GM23248 (cell line): Measurements from ENCODE around the gene SEMA6D. TPM values are rescaled to one million over a fixed set of nuclear protein-coding genes. Genes with fewer than 3 reads are reported as not detected.

Experiments
- DNase-seq: peaks from one replicate; pipeline ENCODE4 v3.0.0-alpha.2; 2015
- H2AFZ ChIP-seq: fragments of 200-600 bp; sonication (generic); 2 replicates; pipeline ENCODE4 v1.6.1; 2016; ENCODE audit warnings: antibody characterized with exemption
- H3F3A ChIP-seq: fragments of 200-600 bp; sonication (generic); 2 replicates; pipeline ENCODE4 v1.6.1; 2016; ENCODE audit warnings: mild to moderate bottlenecking, antibody characterized with exemption, mixed run types; ENCODE audit not compliant: insufficient read depth
- H3K27ac ChIP-seq: fragments of 200-600 bp; sonication (generic); 2 replicates; pipeline ENCODE4 v1.5.1; 2016; ENCODE audit warnings: mild to moderate bottlenecking
- H3K27me3 ChIP-seq: fragments of 200-600 bp; sonication (generic); replicated peaks from 2 replicates; pipeline ENCODE4 v1.6.1; 2016; ENCODE audit warnings: mild to moderate bottlenecking; ENCODE audit not compliant: insufficient read depth
- H3K36me3 ChIP-seq: fragments of 200-600 bp; sonication (generic); 2 replicates; pipeline ENCODE4 v1.6.1; 2016; ENCODE audit warnings: low read depth, mild to moderate bottlenecking
- H3K4me1 ChIP-seq: fragments of 200-600 bp; sonication (generic); 2 replicates; pipeline ENCODE4 v1.6.1; 2016; ENCODE audit warnings: mild to moderate bottlenecking; ENCODE audit not compliant: insufficient read depth
- H3K4me2 ChIP-seq: fragments of 200-600 bp; sonication (generic); one replicate; pipeline ENCODE4 v1.6.1; 2016; ENCODE audit warnings: mild to moderate bottlenecking; ENCODE audit not compliant: unreplicated experiment
- H3K4me3 ChIP-seq: fragments of 200-600 bp; sonication (generic); 2 replicates; pipeline ENCODE4 v1.5.1; 2016; ENCODE audit warnings: mild to moderate bottlenecking
- H3K79me2 ChIP-seq: fragments of 200-600 bp; sonication (generic); 2 replicates; pipeline ENCODE4 v1.6.1; 2016; ENCODE audit warnings: mild to moderate bottlenecking; ENCODE audit not compliant: insufficient read depth
- H3K9ac ChIP-seq: fragments of 200-600 bp; sonication (generic); 2 replicates; pipeline ENCODE4 v1.6.1; 2016; ENCODE audit warnings: mild to moderate bottlenecking
- H3K9me2 ChIP-seq: fragments of 200-600 bp; sonication (generic); 2 replicates; pipeline ENCODE4 v1.6.1; 2016; ENCODE audit warnings: mixed run types, mild to moderate bottlenecking, moderate library complexity; ENCODE audit not compliant: insufficient read depth
- H3K9me3 ChIP-seq: fragments of 200-600 bp; sonication (generic); one replicate; pipeline ENCODE4 v1.6.1; 2017; ENCODE audit warnings: low read depth
- H4K20me1 ChIP-seq: fragments of 200-600 bp; sonication (generic); 2 replicates; pipeline ENCODE4 v1.6.0; 2016; ENCODE audit not compliant: insufficient read depth
- EZH2 ChIP-seq: fragments of 200-600 bp; sonication (generic); IDR thresholded peaks from 2 replicates; pipeline ENCODE4 v1.6.1; 2018; ENCODE audit warnings: antibody characterized with exemption, mild to moderate bottlenecking; ENCODE audit not compliant: insufficient read depth, poor library complexity, severe bottlenecking
- EZH2phosphoT487 ChIP-seq: fragments of 200-600 bp; sonication (generic); IDR thresholded peaks from 2 replicates; pipeline ENCODE4 v1.6.1; 2018; ENCODE audit warnings: antibody characterized with exemption, moderate library complexity, mild to moderate bottlenecking, low read depth; ENCODE audit not compliant: insufficient read depth
- WGBS, 2 experiments: methylation state at CpG; one replicate each; pipeline ENCODE4 v1.1.6; 2015 to 2017; ENCODE audit warnings: low lambda C conversion rate in 2 of 2, low coverage in 1 of 2; ENCODE audit errors: missing lambda C conversion rate in 2 of 2; 5-methylcytosine and 5-hydroxymethylcytosine counted together
- in situ Hi-C: fragments of 300-500 bp; cut with MboI; formaldehyde crosslinking; loops from 2 replicates; pipeline ENCODE4 v1.15.0; 2020
- polyA plus RNA-seq: library from polyadenylated mRNA; unstranded; fragments of >200 nt; fragmentation: Nextera tagmentation; extraction: Ambion mirVana; gene quantifications from 2 replicates; pipeline ENCODE4 v1.2.1, GENCODE V29; 2016
- total RNA-seq: library from RNA; depleted of rRNA; stranded (reverse); fragments of >200 nt; shearing (Covaris generic); gene quantifications from 2 replicates; pipeline ENCODE4 v1.2.3, GENCODE V29; 2014

The SEMA6D gene
- total and polyA plus RNA-seq, 2 experiments from 2014 or later: 0.86 to 1.4 TPM

- Histone ChIP-seq H3K9me3 (peaks cover 3% of the 10 kb centered on the region), H2AFZ (peak overlapping the region; percentile 63; the same call in 1 of the 2 replicates), H3K36me3 (no peaks in the 10 kb centered on the region), H3K4me1 (peaks cover 19% of the 10 kb centered on the region), H3K4me2 (peak overlapping the region; percentile 61), H3K79me2 (no peaks in the 10 kb centered on the region), H3K27ac (peak overlapping the region; percentile 51), H4K20me1 (no peaks in the 10 kb centered on the region), H3F3A (peaks cover 21% of the 10 kb centered on the region), H3K9me2 (no peaks in the 10 kb centered on the region), H3K9ac (no peak overlapping the region), H3K4me3 (no peak overlapping the region), H3K27me3 (no peaks in the 10 kb centered on the region)
- 57 to 62% methylated on average over 4 of the region's 4 CpGs for WGBS, 2 experiments
- DNase-seq: no peak
- in situ Hi-C loops: no loop called here
- TF ChIP-seq EZH2phosphoT487 (no peak), EZH2 (no peak)
Observed at GRCh38 chr15:47750740-47751262, 33.5 kb downstream of the SEMA6D start.

GRCh38 chr15:47753591-47753990 is 36.3 kb downstream of the SEMA6D start:
- Histone ChIP-seq H3K9me3 (peaks cover 3% of the 10 kb centered on the region), H3K79me2 (no peaks in the 10 kb centered on the region), H3K4me2 (no peak overlapping the region), H2AFZ (no peak overlapping the region), H3K36me3 (no peaks in the 10 kb centered on the region), H3K9me2 (no peaks in the 10 kb centered on the region), H3F3A (peaks cover 21% of the 10 kb centered on the region), H3K4me1 (peaks cover 30% of the 10 kb centered on the region), H3K27ac (no peak overlapping the region), H4K20me1 (no peaks in the 10 kb centered on the region), H3K27me3 (no peaks in the 10 kb centered on the region), H3K4me3 (no peak overlapping the region), H3K9ac (no peak overlapping the region)
- 90 to 93% methylated on average over 4 of the region's 4 CpGs for WGBS, 2 experiments
- in situ Hi-C loops: no loop called here
- TF ChIP-seq EZH2phosphoT487 (no peak), EZH2 (no peak)
- no peak for DNase-seq

- peaks cover 3% of the 10 kb centered on the region for H3K9me3 ChIP-seq
- H3K4me2 ChIP-seq: no peak overlapping the region
- H3F3A ChIP-seq: peaks cover 21% of the 10 kb centered on the region
- no peaks in the 10 kb centered on the region for H3K79me2 ChIP-seq
- no peaks in the 10 kb centered on the region for H3K9me2 ChIP-seq
- H3K27me3 ChIP-seq: no peaks in the 10 kb centered on the region
- H3K36me3 ChIP-seq: no peaks in the 10 kb centered on the region
- peak; percentile 16 for DNase-seq
- no peak overlapping the region for H3K27ac ChIP-seq
- in situ Hi-C loops: no loop called here
- TF ChIP-seq EZH2phosphoT487 (no peak), EZH2 (no peak)
- no peak overlapping the region for H3K4me3 ChIP-seq
- no peak overlapping the region for H3K9ac ChIP-seq
- H2AFZ ChIP-seq: no peak overlapping the region
- H3K4me1 ChIP-seq: peaks cover 30% of the 10 kb centered on the region
- no peaks in the 10 kb centered on the region for H4K20me1 ChIP-seq
Observed at GRCh38 chr15:47754312-47754711, 37.0 kb downstream of the SEMA6D start.

- Histone ChIP-seq H3K27ac (no peak overlapping the region), H3K79me2 (no peaks in the 10 kb centered on the region), H3F3A (peaks cover 9% of the 10 kb centered on the region), H3K9me2 (no peaks in the 10 kb centered on the region), H3K9me3 (peaks cover 3% of the 10 kb centered on the region), H2AFZ (no peak overlapping the region), H4K20me1 (no peaks in the 10 kb centered on the region), H3K9ac (no peak overlapping the region), H3K4me3 (no peak overlapping the region), H3K4me2 (no peak overlapping the region), H3K27me3 (no peaks in the 10 kb centered on the region), H3K36me3 (no peaks in the 10 kb centered on the region), H3K4me1 (peaks cover 16% of the 10 kb centered on the region)
- in situ Hi-C loops: no loop called here
- TF ChIP-seq EZH2phosphoT487: no peak
- TF ChIP-seq EZH2: no peak
- DNase-seq: peak; percentile 4
- WGBS, 2 experiments: 82 to 84% methylated on average over 2 of the region's 2 CpGs
Observed at GRCh38 chr15:47755941-47756340, 38.6 kb downstream of the SEMA6D start.

- Histone ChIP-seq H3K36me3 (no peaks in the 10 kb centered on the region), H3K27me3 (no peaks in the 10 kb centered on the region), H3K9me2 (no peaks in the 10 kb centered on the region), H2AFZ (peak overlapping the region; percentile 22; the same call in 1 of the 2 replicates), H3K4me3 (no peak overlapping the region), H3K27ac (no peak overlapping the region; the same call in 1 of the 2 replicates), H3F3A (no peaks in the 10 kb centered on the region), H4K20me1 (no peaks in the 10 kb centered on the region), H3K9me3 (peaks cover 3% of the 10 kb centered on the region), H3K4me2 (peak overlapping the region; percentile 18), H3K79me2 (no peaks in the 10 kb centered on the region), H3K4me1 (peaks cover 11% of the 10 kb centered on the region), H3K9ac (no peak overlapping the region)
- 16 to 17% methylated on average over 2 of the region's 2 CpGs for WGBS, 2 experiments
- no peak for TF ChIP-seq EZH2phosphoT487
- no peak for TF ChIP-seq EZH2
- peak; percentile 92 for DNase-seq
- in situ Hi-C loops: no loop called here
Observed at GRCh38 chr15:47756872-47757271, 39.6 kb downstream of the SEMA6D start.
